WTC11 (cell line): ENCODE data around the gene BEST4. TPM values are rescaled to one million over a fixed set of nuclear protein-coding genes. Genes with fewer than 3 reads are reported as not detected.

Experiments used
- ATF1 ChIP-seq: sonication (generic); formaldehyde crosslinking; IDR thresholded peaks from 2 replicates; pipeline ENCODE4 v1.8.1; 2023; ENCODE audit warnings: mild to moderate bottlenecking, moderate library complexity, missing genetic modification reagents
- EMX1 ChIP-seq: fragments of 250-450 bp; sonication (Bioruptor Pico); IDR thresholded peaks from 2 replicates; pipeline ENCODE4 v1.8.0; 2021; ENCODE audit warnings: mild to moderate bottlenecking
- ETV6 ChIP-seq: sonication (generic); formaldehyde crosslinking; IDR thresholded peaks from 2 replicates; pipeline ENCODE4 v1.8.1; 2022; ENCODE audit warnings: mild to moderate bottlenecking, missing genetic modification reagents
- FOXJ3 ChIP-seq: sonication (generic); formaldehyde crosslinking; IDR thresholded peaks from 2 replicates; pipeline ENCODE4 v1.9.0; 2021; ENCODE audit warnings: missing genetic modification reagents, mild to moderate bottlenecking, borderline replicate concordance
- KAT7 ChIP-seq: sonication (generic); formaldehyde crosslinking; IDR thresholded peaks from 2 replicates; pipeline ENCODE4 v1.8.1; 2023; ENCODE audit warnings: missing genetic modification reagents, mild to moderate bottlenecking, borderline replicate concordance
- MYBL2 ChIP-seq: sonication (generic); formaldehyde crosslinking; IDR thresholded peaks from 2 replicates; pipeline ENCODE4 v1.8.1; 2023; ENCODE audit warnings: mild to moderate bottlenecking, moderate library complexity, missing genetic modification reagents
- NFATC4 ChIP-seq: fragments of 250-450 bp; sonication (Bioruptor Pico); IDR thresholded peaks from 2 replicates; pipeline ENCODE4 v1.9.0; 2021; ENCODE audit warnings: mild to moderate bottlenecking
- SMAD3 ChIP-seq: sonication (generic); formaldehyde crosslinking; IDR thresholded peaks from 2 replicates; pipeline ENCODE4 v1.8.0; 2022; ENCODE audit warnings: missing genetic modification reagents, mild to moderate bottlenecking, borderline replicate concordance
- TEAD1 ChIP-seq: sonication (generic); formaldehyde crosslinking; IDR thresholded peaks from 2 replicates; pipeline ENCODE4 v1.8.0; 2022; ENCODE audit warnings: mild to moderate bottlenecking, missing genetic modification reagents
- ZNF263 ChIP-seq: sonication (generic); formaldehyde crosslinking; IDR thresholded peaks from 2 replicates; pipeline ENCODE4 v1.8.1; 2022; ENCODE audit warnings: low read depth, mild to moderate bottlenecking, moderate library complexity, missing genetic modification reagents
- total RNA-seq: library from RNA; stranded (reverse); gene quantifications from 3 replicates; pipeline ENCODE4 v1.2.3, GENCODE V29; 2021
- TF ChIP-seq, protein P1 (sequence below): sonication (generic); formaldehyde crosslinking; IDR thresholded peaks from 2 replicates; pipeline ENCODE4 v1.8.0; 2022; ENCODE audit warnings: mild to moderate bottlenecking, missing genetic modification reagents
- TF ChIP-seq, protein P2 (sequence below): fragments of 250-450 bp; sonication (Bioruptor Pico); IDR thresholded peaks from 2 replicates; pipeline ENCODE4 v1.8.0; 2021; ENCODE audit warnings: mild to moderate bottlenecking
- TF ChIP-seq, protein P3 (sequence below): fragments of 200-600 bp; IDR thresholded peaks from 2 replicates; pipeline ENCODE4 v1.8.0; 2022; ENCODE audit warnings: antibody characterized with exemption
- TF ChIP-seq, protein P4 (sequence below): sonication (generic); formaldehyde crosslinking; IDR thresholded peaks from 2 replicates; pipeline ENCODE4 v1.8.1; 2023; ENCODE audit warnings: mild to moderate bottlenecking, missing genetic modification reagents, borderline replicate concordance
- TF ChIP-seq, protein P5 (sequence below): sonication (generic); formaldehyde crosslinking; IDR thresholded peaks from 2 replicates; pipeline ENCODE4 v1.8.1; 2023; ENCODE audit warnings: mild to moderate bottlenecking, moderate library complexity, missing genetic modification reagents
- TF ChIP-seq, protein P6 (sequence below): sonication (generic); formaldehyde crosslinking; IDR thresholded peaks from 2 replicates; pipeline ENCODE4 v1.8.1; 2022; ENCODE audit warnings: mild to moderate bottlenecking, moderate library complexity, missing genetic modification reagents
- TF ChIP-seq, protein P7 (sequence below): sonication (generic); formaldehyde crosslinking; IDR thresholded peaks from 2 replicates; pipeline ENCODE4 v1.8.1; 2023; ENCODE audit warnings: mild to moderate bottlenecking, missing genetic modification reagents, moderate library complexity
- TF ChIP-seq, protein P8 (sequence below): fragments of 250-450 bp; sonication (Bioruptor Pico); IDR thresholded peaks from 2 replicates; pipeline ENCODE4 v1.9.0; 2021; ENCODE audit warnings: mild to moderate bottlenecking
- TF ChIP-seq, protein P9 (sequence below): sonication (generic); formaldehyde crosslinking; conservative IDR thresholded peaks from 2 replicates; pipeline ENCODE4 v1.8.1; 2023; ENCODE audit warnings: mild to moderate bottlenecking, low read depth, missing genetic modification reagents, moderate library complexity

Gene BEST4
- total RNA-seq, 1 experiment from 2014 or later = 1.6 TPM

DNA sequence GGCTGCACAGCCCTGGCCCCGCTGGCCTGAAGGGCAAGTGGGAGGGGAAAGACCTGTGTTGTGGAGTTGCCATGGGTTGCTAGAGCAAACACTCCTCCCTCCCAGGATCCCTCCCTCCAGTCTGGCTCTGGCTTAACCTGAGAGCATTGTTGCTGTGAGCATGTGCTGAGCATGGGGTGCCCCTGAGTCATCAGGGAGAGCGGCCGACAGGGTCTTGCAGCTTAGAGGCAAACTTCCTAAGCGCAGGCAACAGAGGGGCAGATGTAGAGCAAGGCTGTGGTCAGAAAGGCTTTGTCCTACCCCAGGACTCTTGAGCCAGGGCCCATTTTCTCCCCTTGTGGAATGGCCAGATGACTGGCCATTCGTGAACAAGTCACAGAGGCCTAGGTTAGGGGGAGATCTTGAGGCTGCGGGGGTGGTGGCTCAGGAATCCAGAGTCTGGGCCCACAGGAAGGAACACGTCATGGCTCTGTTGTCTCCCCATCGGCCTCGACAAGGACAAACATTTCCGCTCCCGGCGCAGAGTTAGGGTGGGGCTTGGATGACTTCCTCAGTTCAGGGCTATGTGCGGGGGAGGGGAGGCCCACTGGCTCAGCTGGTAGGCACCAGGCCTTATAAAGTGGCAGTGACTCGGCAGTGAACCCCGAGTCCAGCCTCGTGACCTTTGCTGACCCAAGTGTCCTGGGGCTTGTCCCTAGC, 19.5 kb upstream of the BEST4 start (continued):
- TF ChIP-seq, protein P1, sequence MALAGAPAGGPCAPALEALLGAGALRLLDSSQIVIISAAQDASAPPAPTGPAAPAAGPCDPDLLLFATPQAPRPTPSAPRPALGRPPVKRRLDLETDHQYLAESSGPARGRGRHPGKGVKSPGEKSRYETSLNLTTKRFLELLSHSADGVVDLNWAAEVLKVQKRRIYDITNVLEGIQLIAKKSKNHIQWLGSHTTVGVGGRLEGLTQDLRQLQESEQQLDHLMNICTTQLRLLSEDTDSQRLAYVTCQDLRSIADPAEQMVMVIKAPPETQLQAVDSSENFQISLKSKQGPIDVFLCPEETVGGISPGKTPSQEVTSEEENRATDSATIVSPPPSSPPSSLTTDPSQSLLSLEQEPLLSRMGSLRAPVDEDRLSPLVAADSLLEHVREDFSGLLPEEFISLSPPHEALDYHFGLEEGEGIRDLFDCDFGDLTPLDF (CRISPR knock-in tag) = no peak
- TF ChIP-seq, protein P2, sequence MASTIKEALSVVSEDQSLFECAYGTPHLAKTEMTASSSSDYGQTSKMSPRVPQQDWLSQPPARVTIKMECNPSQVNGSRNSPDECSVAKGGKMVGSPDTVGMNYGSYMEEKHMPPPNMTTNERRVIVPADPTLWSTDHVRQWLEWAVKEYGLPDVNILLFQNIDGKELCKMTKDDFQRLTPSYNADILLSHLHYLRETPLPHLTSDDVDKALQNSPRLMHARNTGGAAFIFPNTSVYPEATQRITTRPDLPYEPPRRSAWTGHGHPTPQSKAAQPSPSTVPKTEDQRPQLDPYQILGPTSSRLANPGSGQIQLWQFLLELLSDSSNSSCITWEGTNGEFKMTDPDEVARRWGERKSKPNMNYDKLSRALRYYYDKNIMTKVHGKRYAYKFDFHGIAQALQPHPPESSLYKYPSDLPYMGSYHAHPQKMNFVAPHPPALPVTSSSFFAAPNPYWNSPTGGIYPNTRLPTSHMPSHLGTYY = no peak
- 0 out of 2 replicates have a peak, but pooled peaks have one; percentile 20 for TF ChIP-seq ATF1 (CRISPR knock-in tag)
- TF ChIP-seq FOXJ3 = no peak
- no peak for TF ChIP-seq MYBL2
- TF ChIP-seq EMX1 (CRISPR knock-in tag) = no peak
- TF ChIP-seq, protein P3, sequence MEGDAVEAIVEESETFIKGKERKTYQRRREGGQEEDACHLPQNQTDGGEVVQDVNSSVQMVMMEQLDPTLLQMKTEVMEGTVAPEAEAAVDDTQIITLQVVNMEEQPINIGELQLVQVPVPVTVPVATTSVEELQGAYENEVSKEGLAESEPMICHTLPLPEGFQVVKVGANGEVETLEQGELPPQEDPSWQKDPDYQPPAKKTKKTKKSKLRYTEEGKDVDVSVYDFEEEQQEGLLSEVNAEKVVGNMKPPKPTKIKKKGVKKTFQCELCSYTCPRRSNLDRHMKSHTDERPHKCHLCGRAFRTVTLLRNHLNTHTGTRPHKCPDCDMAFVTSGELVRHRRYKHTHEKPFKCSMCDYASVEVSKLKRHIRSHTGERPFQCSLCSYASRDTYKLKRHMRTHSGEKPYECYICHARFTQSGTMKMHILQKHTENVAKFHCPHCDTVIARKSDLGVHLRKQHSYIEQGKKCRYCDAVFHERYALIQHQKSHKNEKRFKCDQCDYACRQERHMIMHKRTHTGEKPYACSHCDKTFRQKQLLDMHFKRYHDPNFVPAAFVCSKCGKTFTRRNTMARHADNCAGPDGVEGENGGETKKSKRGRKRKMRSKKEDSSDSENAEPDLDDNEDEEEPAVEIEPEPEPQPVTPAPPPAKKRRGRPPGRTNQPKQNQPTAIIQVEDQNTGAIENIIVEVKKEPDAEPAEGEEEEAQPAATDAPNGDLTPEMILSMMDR = no peak
- TF ChIP-seq, protein P4, sequence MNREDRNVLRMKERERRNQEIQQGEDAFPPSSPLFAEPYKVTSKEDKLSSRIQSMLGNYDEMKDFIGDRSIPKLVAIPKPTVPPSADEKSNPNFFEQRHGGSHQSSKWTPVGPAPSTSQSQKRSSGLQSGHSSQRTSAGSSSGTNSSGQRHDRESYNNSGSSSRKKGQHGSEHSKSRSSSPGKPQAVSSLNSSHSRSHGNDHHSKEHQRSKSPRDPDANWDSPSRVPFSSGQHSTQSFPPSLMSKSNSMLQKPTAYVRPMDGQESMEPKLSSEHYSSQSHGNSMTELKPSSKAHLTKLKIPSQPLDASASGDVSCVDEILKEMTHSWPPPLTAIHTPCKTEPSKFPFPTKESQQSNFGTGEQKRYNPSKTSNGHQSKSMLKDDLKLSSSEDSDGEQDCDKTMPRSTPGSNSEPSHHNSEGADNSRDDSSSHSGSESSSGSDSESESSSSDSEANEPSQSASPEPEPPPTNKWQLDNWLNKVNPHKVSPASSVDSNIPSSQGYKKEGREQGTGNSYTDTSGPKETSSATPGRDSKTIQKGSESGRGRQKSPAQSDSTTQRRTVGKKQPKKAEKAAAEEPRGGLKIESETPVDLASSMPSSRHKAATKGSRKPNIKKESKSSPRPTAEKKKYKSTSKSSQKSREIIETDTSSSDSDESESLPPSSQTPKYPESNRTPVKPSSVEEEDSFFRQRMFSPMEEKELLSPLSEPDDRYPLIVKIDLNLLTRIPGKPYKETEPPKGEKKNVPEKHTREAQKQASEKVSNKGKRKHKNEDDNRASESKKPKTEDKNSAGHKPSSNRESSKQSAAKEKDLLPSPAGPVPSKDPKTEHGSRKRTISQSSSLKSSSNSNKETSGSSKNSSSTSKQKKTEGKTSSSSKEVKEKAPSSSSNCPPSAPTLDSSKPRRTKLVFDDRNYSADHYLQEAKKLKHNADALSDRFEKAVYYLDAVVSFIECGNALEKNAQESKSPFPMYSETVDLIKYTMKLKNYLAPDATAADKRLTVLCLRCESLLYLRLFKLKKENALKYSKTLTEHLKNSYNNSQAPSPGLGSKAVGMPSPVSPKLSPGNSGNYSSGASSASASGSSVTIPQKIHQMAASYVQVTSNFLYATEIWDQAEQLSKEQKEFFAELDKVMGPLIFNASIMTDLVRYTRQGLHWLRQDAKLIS (CRISPR knock-in tag) = no peak
- no peak for TF ChIP-seq NFATC4 (CRISPR knock-in tag)
- TF ChIP-seq, protein P5, sequence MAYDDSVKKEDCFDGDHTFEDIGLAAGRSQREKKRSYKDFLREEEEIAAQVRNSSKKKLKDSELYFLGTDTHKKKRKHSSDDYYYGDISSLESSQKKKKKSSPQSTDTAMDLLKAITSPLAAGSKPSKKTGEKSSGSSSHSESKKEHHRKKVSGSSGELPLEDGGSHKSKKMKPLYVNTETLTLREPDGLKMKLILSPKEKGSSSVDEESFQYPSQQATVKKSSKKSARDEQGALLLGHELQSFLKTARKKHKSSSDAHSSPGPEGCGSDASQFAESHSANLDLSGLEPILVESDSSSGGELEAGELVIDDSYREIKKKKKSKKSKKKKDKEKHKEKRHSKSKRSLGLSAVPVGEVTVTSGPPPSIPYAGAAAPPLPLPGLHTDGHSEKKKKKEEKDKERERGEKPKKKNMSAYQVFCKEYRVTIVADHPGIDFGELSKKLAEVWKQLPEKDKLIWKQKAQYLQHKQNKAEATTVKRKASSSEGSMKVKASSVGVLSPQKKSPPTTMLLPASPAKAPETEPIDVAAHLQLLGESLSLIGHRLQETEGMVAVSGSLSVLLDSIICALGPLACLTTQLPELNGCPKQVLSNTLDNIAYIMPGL (CRISPR knock-in tag) = 0 out of 2 replicates have a peak, but pooled peaks have one; percentile 51
- no peak for TF ChIP-seq ETV6 (CRISPR knock-in tag)
- no peak for TF ChIP-seq SMAD3
- TF ChIP-seq, protein P6, sequence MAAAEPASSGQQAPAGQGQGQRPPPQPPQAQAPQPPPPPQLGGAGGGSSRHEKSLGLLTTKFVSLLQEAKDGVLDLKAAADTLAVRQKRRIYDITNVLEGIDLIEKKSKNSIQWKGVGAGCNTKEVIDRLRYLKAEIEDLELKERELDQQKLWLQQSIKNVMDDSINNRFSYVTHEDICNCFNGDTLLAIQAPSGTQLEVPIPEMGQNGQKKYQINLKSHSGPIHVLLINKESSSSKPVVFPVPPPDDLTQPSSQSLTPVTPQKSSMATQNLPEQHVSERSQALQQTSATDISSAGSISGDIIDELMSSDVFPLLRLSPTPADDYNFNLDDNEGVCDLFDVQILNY = no peak
- no peak for TF ChIP-seq TEAD1 (CRISPR knock-in tag)
- TF ChIP-seq, protein P7, sequence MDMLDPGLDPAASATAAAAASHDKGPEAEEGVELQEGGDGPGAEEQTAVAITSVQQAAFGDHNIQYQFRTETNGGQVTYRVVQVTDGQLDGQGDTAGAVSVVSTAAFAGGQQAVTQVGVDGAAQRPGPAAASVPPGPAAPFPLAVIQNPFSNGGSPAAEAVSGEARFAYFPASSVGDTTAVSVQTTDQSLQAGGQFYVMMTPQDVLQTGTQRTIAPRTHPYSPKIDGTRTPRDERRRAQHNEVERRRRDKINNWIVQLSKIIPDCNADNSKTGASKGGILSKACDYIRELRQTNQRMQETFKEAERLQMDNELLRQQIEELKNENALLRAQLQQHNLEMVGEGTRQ (CRISPR knock-in tag) = no peak
- TF ChIP-seq, protein P8, sequence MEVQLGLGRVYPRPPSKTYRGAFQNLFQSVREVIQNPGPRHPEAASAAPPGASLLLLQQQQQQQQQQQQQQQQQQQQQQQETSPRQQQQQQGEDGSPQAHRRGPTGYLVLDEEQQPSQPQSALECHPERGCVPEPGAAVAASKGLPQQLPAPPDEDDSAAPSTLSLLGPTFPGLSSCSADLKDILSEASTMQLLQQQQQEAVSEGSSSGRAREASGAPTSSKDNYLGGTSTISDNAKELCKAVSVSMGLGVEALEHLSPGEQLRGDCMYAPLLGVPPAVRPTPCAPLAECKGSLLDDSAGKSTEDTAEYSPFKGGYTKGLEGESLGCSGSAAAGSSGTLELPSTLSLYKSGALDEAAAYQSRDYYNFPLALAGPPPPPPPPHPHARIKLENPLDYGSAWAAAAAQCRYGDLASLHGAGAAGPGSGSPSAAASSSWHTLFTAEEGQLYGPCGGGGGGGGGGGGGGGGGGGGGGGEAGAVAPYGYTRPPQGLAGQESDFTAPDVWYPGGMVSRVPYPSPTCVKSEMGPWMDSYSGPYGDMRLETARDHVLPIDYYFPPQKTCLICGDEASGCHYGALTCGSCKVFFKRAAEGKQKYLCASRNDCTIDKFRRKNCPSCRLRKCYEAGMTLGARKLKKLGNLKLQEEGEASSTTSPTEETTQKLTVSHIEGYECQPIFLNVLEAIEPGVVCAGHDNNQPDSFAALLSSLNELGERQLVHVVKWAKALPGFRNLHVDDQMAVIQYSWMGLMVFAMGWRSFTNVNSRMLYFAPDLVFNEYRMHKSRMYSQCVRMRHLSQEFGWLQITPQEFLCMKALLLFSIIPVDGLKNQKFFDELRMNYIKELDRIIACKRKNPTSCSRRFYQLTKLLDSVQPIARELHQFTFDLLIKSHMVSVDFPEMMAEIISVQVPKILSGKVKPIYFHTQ (CRISPR knock-in tag) = no peak
- no peak for TF ChIP-seq KAT7 (CRISPR knock-in tag)
- TF ChIP-seq ZNF263 (CRISPR knock-in tag) = no peak
- TF ChIP-seq, protein P9, sequence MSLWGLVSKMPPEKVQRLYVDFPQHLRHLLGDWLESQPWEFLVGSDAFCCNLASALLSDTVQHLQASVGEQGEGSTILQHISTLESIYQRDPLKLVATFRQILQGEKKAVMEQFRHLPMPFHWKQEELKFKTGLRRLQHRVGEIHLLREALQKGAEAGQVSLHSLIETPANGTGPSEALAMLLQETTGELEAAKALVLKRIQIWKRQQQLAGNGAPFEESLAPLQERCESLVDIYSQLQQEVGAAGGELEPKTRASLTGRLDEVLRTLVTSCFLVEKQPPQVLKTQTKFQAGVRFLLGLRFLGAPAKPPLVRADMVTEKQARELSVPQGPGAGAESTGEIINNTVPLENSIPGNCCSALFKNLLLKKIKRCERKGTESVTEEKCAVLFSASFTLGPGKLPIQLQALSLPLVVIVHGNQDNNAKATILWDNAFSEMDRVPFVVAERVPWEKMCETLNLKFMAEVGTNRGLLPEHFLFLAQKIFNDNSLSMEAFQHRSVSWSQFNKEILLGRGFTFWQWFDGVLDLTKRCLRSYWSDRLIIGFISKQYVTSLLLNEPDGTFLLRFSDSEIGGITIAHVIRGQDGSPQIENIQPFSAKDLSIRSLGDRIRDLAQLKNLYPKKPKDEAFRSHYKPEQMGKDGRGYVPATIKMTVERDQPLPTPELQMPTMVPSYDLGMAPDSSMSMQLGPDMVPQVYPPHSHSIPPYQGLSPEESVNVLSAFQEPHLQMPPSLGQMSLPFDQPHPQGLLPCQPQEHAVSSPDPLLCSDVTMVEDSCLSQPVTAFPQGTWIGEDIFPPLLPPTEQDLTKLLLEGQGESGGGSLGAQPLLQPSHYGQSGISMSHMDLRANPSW = no peak
